Measurements from ENCODE around the gene STX2. TPM values are rescaled to one million over a fixed set of nuclear protein-coding genes. Genes with fewer than 3 reads are reported as not detected.

Gene STX2
- total RNA-seq, 4 donors from 2014 or later = 4.8 to 12.0 (median 9.1) TPM

DNA sequence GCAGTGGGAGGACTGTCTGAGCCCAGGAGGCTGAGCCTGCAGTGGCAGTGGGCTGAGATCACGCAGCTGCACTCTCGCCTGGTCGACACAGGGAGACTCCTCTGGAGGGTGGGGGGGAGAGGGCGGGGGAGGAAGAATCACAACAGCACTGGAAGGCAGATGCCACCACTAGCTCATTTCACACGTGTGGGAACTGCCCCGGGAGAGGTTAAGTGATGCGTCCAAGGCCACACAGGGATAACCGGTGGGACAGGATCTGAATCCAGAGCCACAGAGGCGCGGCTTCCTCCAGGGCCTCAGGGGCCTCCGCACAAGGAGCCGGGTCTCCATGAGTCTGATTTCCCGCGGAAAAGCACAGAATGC lies 20.8 kb downstream of the STX2 start:
- ATAC-seq = no peak
- H3K27me3 ChIP-seq = no peaks in the 10 kb centered on the region
- no peaks in the 10 kb centered on the region for H3K4me1 ChIP-seq
- H3K27ac ChIP-seq = no peak overlapping the region
- no peak for TF ChIP-seq POLR2A (IDR thresholded peaks at IDR 0.05)
- TF ChIP-seq, protein P1, sequence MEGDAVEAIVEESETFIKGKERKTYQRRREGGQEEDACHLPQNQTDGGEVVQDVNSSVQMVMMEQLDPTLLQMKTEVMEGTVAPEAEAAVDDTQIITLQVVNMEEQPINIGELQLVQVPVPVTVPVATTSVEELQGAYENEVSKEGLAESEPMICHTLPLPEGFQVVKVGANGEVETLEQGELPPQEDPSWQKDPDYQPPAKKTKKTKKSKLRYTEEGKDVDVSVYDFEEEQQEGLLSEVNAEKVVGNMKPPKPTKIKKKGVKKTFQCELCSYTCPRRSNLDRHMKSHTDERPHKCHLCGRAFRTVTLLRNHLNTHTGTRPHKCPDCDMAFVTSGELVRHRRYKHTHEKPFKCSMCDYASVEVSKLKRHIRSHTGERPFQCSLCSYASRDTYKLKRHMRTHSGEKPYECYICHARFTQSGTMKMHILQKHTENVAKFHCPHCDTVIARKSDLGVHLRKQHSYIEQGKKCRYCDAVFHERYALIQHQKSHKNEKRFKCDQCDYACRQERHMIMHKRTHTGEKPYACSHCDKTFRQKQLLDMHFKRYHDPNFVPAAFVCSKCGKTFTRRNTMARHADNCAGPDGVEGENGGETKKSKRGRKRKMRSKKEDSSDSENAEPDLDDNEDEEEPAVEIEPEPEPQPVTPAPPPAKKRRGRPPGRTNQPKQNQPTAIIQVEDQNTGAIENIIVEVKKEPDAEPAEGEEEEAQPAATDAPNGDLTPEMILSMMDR (IDR thresholded peaks at IDR 0.05 in 4 of 5, conservative IDR thresholded peaks at IDR 0.05 in 1 of 5) = no peak
- in situ Hi-C loops (cut with MboI; ENCODE audit: low sequenced_read_pairs in 4 of 4) (no loop called here), intact Hi-C loops (cut with DNase I; ENCODE audit: low total_unique reads) (no loop called here)
- H3K4me3 ChIP-seq = peak overlapping the region; percentile 18 to 48 (median 41)
- no peaks in the 10 kb centered on the region for H3K9me3 ChIP-seq
- H3K36me3 ChIP-seq = peaks cover 0 to 7% of the 10 kb centered on the region in 2 donors
- no peak for DNase-seq

DNA sequence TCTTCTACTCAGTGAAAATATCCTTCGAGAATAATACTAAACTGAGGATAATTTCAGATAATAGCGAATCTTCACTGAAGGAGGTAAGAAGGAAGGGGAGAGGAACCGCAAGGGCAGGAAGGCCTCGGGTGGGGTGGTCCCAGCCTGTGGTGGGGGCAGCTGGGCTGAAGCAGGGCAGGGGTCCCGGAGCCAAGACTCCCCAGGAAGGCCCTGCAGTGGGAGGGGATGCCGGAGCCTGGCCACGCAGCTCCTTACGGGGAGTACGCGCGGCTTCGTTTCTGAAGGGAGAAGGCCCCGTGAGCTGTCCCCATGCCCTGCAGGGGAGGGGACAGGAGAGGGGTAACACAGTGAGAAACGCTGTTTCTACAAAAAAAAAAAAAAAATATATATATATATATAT lies 21.2 kb downstream of the STX2 start:
- H3K27ac ChIP-seq = no peak overlapping the region
- H3K4me1 ChIP-seq = no peaks in the 10 kb centered on the region
- peaks cover 0 to 2% of the 10 kb centered on the region in 2 donors for H3K36me3 ChIP-seq
- no peak for ATAC-seq
- intact Hi-C loops (cut with DNase I; ENCODE audit: low total_unique reads) (no loop called here), in situ Hi-C loops (cut with MboI; ENCODE audit: low sequenced_read_pairs in 4 of 4) (no loop called here)
- H3K27me3 ChIP-seq = no peaks in the 10 kb centered on the region
- no peaks in the 10 kb centered on the region for H3K9me3 ChIP-seq
- TF ChIP-seq, protein P1 (IDR thresholded peaks at IDR 0.05 in 4 of 5, conservative IDR thresholded peaks at IDR 0.05 in 1 of 5) = no peak
- TF ChIP-seq POLR2A (IDR thresholded peaks at IDR 0.05) = no peak
- DNase-seq = no peak
- no peak overlapping the region for H3K4me3 ChIP-seq

DNA sequence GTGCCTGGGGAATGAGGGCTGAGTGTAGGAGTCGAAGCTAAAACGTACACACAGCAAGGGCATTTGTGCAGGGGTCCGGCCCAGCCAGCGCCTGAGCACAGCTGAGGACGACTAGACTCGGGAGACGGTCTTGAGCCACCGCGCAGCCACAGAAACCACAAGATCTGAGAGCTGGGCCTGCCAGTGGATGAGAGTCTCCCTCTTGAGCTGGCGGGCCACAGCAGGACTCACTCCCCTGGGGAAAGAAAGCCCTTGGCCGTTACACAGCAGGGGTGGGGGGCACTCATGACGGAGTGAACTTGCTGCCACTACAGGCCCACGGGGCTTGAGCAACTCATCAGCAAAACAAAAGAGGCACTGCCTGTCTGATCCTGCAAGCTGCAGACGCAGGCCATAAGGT lies 23.0 kb downstream of the STX2 start:
- in situ Hi-C loops (cut with MboI; ENCODE audit: low sequenced_read_pairs in 4 of 4) (no loop called here), intact Hi-C loops (cut with DNase I; ENCODE audit: low total_unique reads) (no loop called here)
- H3K4me1 ChIP-seq = no peaks in the 10 kb centered on the region
- DNase-seq = no peak
- H3K9me3 ChIP-seq = no peaks in the 10 kb centered on the region
- H3K27ac ChIP-seq = no peak overlapping the region
- H3K27me3 ChIP-seq = no peaks in the 10 kb centered on the region
- no peak for TF ChIP-seq POLR2A (IDR thresholded peaks at IDR 0.05)
- TF ChIP-seq, protein P1 (IDR thresholded peaks at IDR 0.05 in 4 of 5, conservative IDR thresholded peaks at IDR 0.05 in 1 of 5) = no peak
- H3K36me3 ChIP-seq = no peaks in the 10 kb centered on the region
- ATAC-seq = no peak
- H3K4me3 ChIP-seq = no peak overlapping the region

DNA sequence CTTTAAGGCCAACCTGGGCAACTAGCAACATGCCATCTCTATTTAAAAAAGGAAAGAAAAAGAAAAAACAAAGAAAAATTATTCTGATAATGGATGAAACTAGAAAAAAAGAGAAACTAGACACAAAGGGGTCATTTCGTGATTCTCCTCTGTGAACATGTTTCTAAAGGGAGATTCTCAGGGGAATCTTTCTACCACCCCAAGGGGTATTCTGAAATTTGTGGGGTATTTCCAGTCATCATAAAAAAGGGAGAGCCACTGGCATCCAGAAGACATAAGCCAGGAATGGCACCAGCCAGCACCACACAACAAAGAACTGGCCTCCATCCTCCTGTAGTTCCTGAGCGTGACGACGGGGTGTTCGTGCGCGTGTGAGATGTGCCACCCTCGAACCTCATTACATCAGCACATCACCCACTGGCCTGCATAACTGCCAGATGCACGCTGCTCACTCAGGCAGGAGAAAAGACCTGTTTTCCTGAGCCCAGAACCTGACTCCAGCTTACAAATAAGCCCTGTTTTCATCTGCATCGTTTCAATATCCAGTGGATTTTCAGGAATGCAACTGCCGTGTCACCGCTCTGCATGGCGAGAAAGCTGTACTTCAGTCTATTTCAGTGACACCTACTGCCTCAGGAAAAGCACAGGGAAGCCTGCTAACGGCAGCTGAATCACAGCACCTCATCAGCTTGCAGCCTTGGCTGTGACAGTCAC lies 23.9 kb downstream of the STX2 start:
- intact Hi-C loops (cut with DNase I; ENCODE audit: low total_unique reads) = no loop called here
- Histone ChIP-seq H3K27me3 (no peaks in the 10 kb centered on the region), H3K4me3 (no peak overlapping the region), H3K36me3 (no peaks in the 10 kb centered on the region), H3K9me3 (no peaks in the 10 kb centered on the region), H3K27ac (no peak overlapping the region), H3K4me1 (no peaks in the 10 kb centered on the region)
- TF ChIP-seq, protein P1 (IDR thresholded peaks at IDR 0.05 in 4 of 5, conservative IDR thresholded peaks at IDR 0.05 in 1 of 5) = no peak
- no peak for TF ChIP-seq POLR2A (IDR thresholded peaks at IDR 0.05)
- ATAC-seq = no peak
- DNase-seq = no peak
- in situ Hi-C loops (cut with MboI; ENCODE audit: low sequenced_read_pairs in 4 of 4) = no loop called here

DNA sequence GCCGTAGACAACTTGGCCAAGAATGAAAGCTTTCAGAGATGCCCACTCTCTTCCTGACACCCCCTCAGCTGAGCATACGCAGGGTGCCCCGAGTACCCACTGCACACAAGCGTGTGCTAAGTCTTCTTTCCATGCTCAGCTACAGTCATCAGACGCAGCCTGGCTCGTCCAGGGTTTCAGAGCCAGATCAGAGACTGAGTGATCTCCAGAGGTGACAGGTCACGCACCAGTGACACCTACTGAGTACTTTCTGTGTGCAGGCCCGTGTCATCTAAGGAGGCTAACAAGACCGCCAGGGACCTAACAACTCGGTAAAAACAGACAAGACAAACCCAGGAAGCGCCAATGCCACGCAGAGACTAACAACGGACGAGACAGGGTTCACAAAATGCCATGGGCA lies 25.1 kb downstream of the STX2 start:
- H3K4me1 ChIP-seq = no peaks in the 10 kb centered on the region
- H3K4me3 ChIP-seq = no peak overlapping the region
- no peaks in the 10 kb centered on the region for H3K36me3 ChIP-seq
- intact Hi-C loops (cut with DNase I; ENCODE audit: low total_unique reads) = no loop called here
- no peaks in the 10 kb centered on the region for H3K9me3 ChIP-seq
- ATAC-seq (no peak), DNase-seq (no peak)
- no peak overlapping the region for H3K27ac ChIP-seq
- no peaks in the 10 kb centered on the region for H3K27me3 ChIP-seq
- TF ChIP-seq, protein P1 (IDR thresholded peaks at IDR 0.05 in 4 of 5, conservative IDR thresholded peaks at IDR 0.05 in 1 of 5) = no peak
- TF ChIP-seq POLR2A (IDR thresholded peaks at IDR 0.05) = no peak
- in situ Hi-C loops (cut with MboI; ENCODE audit: low sequenced_read_pairs in 4 of 4) = no loop called here

Measured in gastrocnemius medialis (tissue), 4 donors.